DMS153 (cell line): ENCODE measurements around the gene CFAP299.
"Not testable (repeated sequence)": the region's sequence is repeated elsewhere in the genome, so short reads cannot be mapped to it uniquely, and the experiment has no call there.

Source experiments
- DNase-seq: peaks from one replicate; lab custom pipeline; 2025; lab: John Stamatoyannopoulos, UW

Gene CFAP299

GRCh38 chr4:80331693-80332092, 3.8 kb upstream of the CFAP299 start:
- no peak for DNase-seq

- no peak for DNase-seq
These were observed 2.4 kb upstream of the CFAP299 start for GRCh38 chr4:80333121-80333520.

GRCh38 chr4:80334568-80334967, 962 bp upstream of the CFAP299 start:
- no peak for DNase-seq

GRCh38 chr4:80335226-80335553, 340 bp upstream of the CFAP299 start:
- DNase-seq = no peak

GRCh38 chr4:80336582-80336981, 1.1 kb downstream of the CFAP299 start:
- peak; percentile 28 for DNase-seq

- no peak for DNase-seq
These were observed 4.5 kb downstream of the CFAP299 start for GRCh38 chr4:80340036-80340435.

GRCh38 chr4:80342684-80343083, 7.2 kb downstream of the CFAP299 start:
- not testable (repeated sequence) for DNase-seq

- DNase-seq = no peak
These were observed 8.4 kb downstream of the CFAP299 start for GRCh38 chr4:80343887-80344286.

GRCh38 chr4:80360084-80360483, 24.6 kb downstream of the CFAP299 start:
- DNase-seq = no peak

GRCh38 chr4:80360900-80361299, 25.4 kb downstream of the CFAP299 start:
- DNase-seq = no peak

- no peak for DNase-seq
These were observed 25.9 kb downstream of the CFAP299 start for GRCh38 chr4:80361329-80361900.

- peak; percentile 9 for DNase-seq
These were observed 27.1 kb downstream of the CFAP299 start for GRCh38 chr4:80362578-80363181.

GRCh38 chr4:80365928-80366327, 30.4 kb downstream of the CFAP299 start:
- DNase-seq = peak; percentile 57

GRCh38 chr4:80367737-80368136, 32.2 kb downstream of the CFAP299 start:
- no peak for DNase-seq

GRCh38 chr4:80370635-80371034, 35.1 kb downstream of the CFAP299 start:
- DNase-seq = no peak

- DNase-seq = no peak
These were observed 35.5 kb downstream of the CFAP299 start for GRCh38 chr4:80371046-80371445.

GRCh38 chr4:80374180-80374579, 38.6 kb downstream of the CFAP299 start:
- DNase-seq = no peak

GRCh38 chr4:80382090-80382832, 46.7 kb downstream of the CFAP299 start:
- DNase-seq = no peak

- DNase-seq = no peak
These were observed 50.1 kb downstream of the CFAP299 start for GRCh38 chr4:80385397-80386280.

GRCh38 chr4:80386281-80386886, 50.9 kb downstream of the CFAP299 start:
- DNase-seq = no peak

- no peak for DNase-seq
These were observed 52.1 kb downstream of the CFAP299 start for GRCh38 chr4:80387390-80388283.
